Head of caudate nucleus (tissue), 42 donors: ENCODE data around the gene BAZ2B.

Experiments
- DNase-seq, 42 donors: peaks; one replicate each; pipeline versions ENCODE4 v3.0.0 to v3.0.0-alpha.2; 2020 to 2021; ENCODE audit warnings: mixed read lengths in 7 of 42
- intact Hi-C: fragments of 100-400 bp; cut with DNase I; formaldehyde crosslinking; loops from one replicate; pipeline ENCODE4 v1.15.0; 2022

The BAZ2B gene

GRCh38 chr2:159501743-159502142 lies 114.6 kb downstream of the BAZ2B start:
- intact Hi-C loops = no loop called here
- no peak for DNase-seq

GRCh38 chr2:159497847-159498246 lies 118.5 kb downstream of the BAZ2B start:
- intact Hi-C loops = no loop called here
- DNase-seq = no peak

GRCh38 chr2:159497256-159497655 lies 119.1 kb downstream of the BAZ2B start:
- peak in 17 of 42 donors; percentile 3 to 70 (median 22) for DNase-seq
- intact Hi-C loops = no loop called here

- DNase-seq = no peak
- intact Hi-C loops = no loop called here
Observed at GRCh38 chr2:159489476-159489875, 126.9 kb downstream of the BAZ2B start.

GRCh38 chr2:159484532-159484931 lies 131.8 kb downstream of the BAZ2B start:
- intact Hi-C loops = no loop called here
- no peak for DNase-seq

- intact Hi-C loops = no loop called here
- DNase-seq = no peak
Observed at GRCh38 chr2:159476329-159476728, 140.0 kb downstream of the BAZ2B start.

GRCh38 chr2:159475793-159476192 lies 140.6 kb downstream of the BAZ2B start:
- intact Hi-C loops = no loop called here
- no peak for DNase-seq

GRCh38 chr2:159471340-159471739 lies 145.0 kb downstream of the BAZ2B start:
- DNase-seq = no peak
- intact Hi-C loops = no loop called here

GRCh38 chr2:159468257-159468656 lies 148.1 kb downstream of the BAZ2B start:
- intact Hi-C loops = no loop called here
- DNase-seq = no peak

GRCh38 chr2:159462961-159463360 lies 153.4 kb downstream of the BAZ2B start:
- DNase-seq = no peak
- intact Hi-C loops = no loop called here

- intact Hi-C loops = no loop called here
Observed at GRCh38 chr2:159462201-159462785, 154.1 kb downstream of the BAZ2B start.

GRCh38 chr2:159461076-159461475 lies 155.3 kb downstream of the BAZ2B start:
- DNase-seq = no peak
- intact Hi-C loops = no loop called here

More at GRCh38 chr2:159462201-159462785, 154.1 kb downstream of the BAZ2B start:
- no peak for DNase-seq

- intact Hi-C loops = no loop called here
- DNase-seq = no peak
Observed at GRCh38 chr2:159460227-159460626, 156.1 kb downstream of the BAZ2B start.

GRCh38 chr2:159459279-159459678 lies 157.1 kb downstream of the BAZ2B start:
- intact Hi-C loops = no loop called here
- no peak for DNase-seq

- intact Hi-C loops = no loop called here
- DNase-seq = no peak
Observed at GRCh38 chr2:159457589-159457988, 158.8 kb downstream of the BAZ2B start.

- intact Hi-C loops = no loop called here
- DNase-seq = no peak
Observed at GRCh38 chr2:159456500-159457426, 159.6 kb downstream of the BAZ2B start.

GRCh38 chr2:159455330-159455918 lies 160.9 kb downstream of the BAZ2B start:
- intact Hi-C loops = no loop called here
- DNase-seq = no peak

- DNase-seq = no peak
- intact Hi-C loops = no loop called here
Observed at GRCh38 chr2:159454185-159454584, 162.2 kb downstream of the BAZ2B start.

- intact Hi-C loops = no loop called here
- DNase-seq = no peak
Observed at GRCh38 chr2:159450180-159450579, 166.2 kb downstream of the BAZ2B start.

GRCh38 chr2:159449504-159450124 lies 166.7 kb downstream of the BAZ2B start:
- no peak for DNase-seq
- intact Hi-C loops = no loop called here
